Osteocyte (in vitro differentiated cells): ENCODE results near the gene WDR27. TPM values are rescaled to one million over a fixed set of nuclear protein-coding genes. Genes with fewer than 3 reads are reported as not detected.

Source experiments
- DNase-seq: peaks from one replicate; pipeline ENCODE4 v3.0.0; 2021; ENCODE audit warnings: mixed read lengths; ENCODE audit not compliant: unreplicated experiment; ENCODE audit errors: extremely low spot score
- H3K27ac Mint-ChIP-seq: one replicate; pipeline ENCODE4 v1.8.0; 2021; ENCODE audit warnings: mild to moderate bottlenecking, mixed read lengths; ENCODE audit not compliant: unreplicated experiment
- H3K27me3 Mint-ChIP-seq: one replicate; pipeline ENCODE4 v1.8.0; 2021; ENCODE audit warnings: mixed read lengths; ENCODE audit not compliant: unreplicated experiment
- H3K36me3 Mint-ChIP-seq: one replicate; pipeline ENCODE4 v1.8.0; 2021; ENCODE audit warnings: mixed read lengths; ENCODE audit not compliant: unreplicated experiment
- H3K4me1 Mint-ChIP-seq: one replicate; pipeline ENCODE4 v1.8.0; 2021; ENCODE audit warnings: mixed read lengths; ENCODE audit not compliant: unreplicated experiment
- H3K4me3 Mint-ChIP-seq: one replicate; pipeline ENCODE4 v1.8.0; 2021; ENCODE audit warnings: mild to moderate bottlenecking, moderate library complexity, mixed read lengths; ENCODE audit not compliant: unreplicated experiment
- H3K9me3 Mint-ChIP-seq: one replicate; pipeline ENCODE4 v1.8.0; 2021; ENCODE audit warnings: mixed read lengths; ENCODE audit not compliant: unreplicated experiment
- total RNA-seq: library from RNA; stranded (reverse); gene quantifications from 2 replicates; pipeline ENCODE4 v1.2.1, GENCODE V29; 2021
- TF ChIP-seq, protein P1 (sequence below): fragments of 200-600 bp; sonication (generic); IDR thresholded peaks from 2 replicates; pipeline ENCODE4 v1.5.0; 2021; ENCODE audit warnings: antibody characterized with exemption, mild to moderate bottlenecking, moderate library complexity

The WDR27 gene
- total RNA-seq, 1 donor from 2014 or later = 37.4 TPM

DNA sequence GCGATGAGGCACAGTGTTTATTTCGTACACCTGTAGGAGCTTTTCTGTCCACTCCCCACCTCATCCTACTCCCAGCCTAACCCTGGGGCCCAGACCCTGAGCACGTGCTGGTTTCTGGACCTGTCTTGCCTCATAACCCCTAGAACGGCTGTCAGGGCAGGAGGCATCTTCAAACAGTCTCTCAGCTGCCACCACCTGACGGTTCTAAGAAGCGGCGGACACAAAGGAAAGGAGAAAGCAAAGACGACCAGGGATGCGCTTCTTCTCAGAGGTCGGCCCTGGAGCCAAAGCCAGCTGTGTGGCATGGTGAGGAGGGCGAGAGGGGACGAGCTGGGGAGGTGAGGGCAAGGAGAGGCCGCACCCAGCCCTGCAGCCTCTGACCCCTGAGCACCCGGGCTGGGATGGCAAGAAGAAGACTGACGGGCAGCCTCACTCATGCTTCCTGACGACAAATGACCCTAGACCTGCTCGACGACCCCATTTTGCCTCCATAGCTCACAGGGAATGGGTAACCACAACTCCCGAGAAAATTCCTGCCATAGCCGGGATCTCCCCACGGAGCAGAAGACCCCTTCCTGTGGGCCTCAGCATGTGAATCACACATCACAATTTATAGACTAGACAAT, 62.1 kb downstream of the WDR27 start:
- no peak overlapping the region for H3K27ac Mint-ChIP-seq
- no peak overlapping the region for H3K4me3 Mint-ChIP-seq
- H3K36me3 Mint-ChIP-seq = peaks cover 4% of the 10 kb centered on the region
- H3K27me3 Mint-ChIP-seq = no peaks in the 10 kb centered on the region
- no peaks in the 10 kb centered on the region for H3K9me3 Mint-ChIP-seq
- TF ChIP-seq, protein P1, sequence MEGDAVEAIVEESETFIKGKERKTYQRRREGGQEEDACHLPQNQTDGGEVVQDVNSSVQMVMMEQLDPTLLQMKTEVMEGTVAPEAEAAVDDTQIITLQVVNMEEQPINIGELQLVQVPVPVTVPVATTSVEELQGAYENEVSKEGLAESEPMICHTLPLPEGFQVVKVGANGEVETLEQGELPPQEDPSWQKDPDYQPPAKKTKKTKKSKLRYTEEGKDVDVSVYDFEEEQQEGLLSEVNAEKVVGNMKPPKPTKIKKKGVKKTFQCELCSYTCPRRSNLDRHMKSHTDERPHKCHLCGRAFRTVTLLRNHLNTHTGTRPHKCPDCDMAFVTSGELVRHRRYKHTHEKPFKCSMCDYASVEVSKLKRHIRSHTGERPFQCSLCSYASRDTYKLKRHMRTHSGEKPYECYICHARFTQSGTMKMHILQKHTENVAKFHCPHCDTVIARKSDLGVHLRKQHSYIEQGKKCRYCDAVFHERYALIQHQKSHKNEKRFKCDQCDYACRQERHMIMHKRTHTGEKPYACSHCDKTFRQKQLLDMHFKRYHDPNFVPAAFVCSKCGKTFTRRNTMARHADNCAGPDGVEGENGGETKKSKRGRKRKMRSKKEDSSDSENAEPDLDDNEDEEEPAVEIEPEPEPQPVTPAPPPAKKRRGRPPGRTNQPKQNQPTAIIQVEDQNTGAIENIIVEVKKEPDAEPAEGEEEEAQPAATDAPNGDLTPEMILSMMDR = no peak
- H3K4me1 Mint-ChIP-seq = no peaks in the 10 kb centered on the region
- peak; percentile 78 for DNase-seq

DNA sequence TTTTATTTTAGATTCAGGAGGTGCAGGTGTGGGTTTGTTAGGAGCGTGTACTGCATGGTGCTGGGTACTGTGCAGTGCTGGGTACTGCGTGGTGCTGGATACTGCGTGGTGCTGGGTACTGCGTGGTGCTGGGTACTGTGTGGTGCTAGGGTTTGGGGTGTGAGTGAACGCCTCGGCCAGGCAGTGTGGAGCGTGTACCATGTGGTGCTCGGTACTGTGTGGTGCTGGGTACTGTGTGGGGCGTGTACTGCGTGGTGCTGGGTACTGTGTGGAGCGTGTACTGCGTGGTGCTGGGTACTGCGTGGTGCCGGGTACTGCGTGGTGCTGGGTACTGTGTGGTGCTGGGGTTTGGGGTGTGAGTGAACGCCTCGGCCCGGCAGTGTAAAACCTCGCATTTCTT, 62.9 kb downstream of the WDR27 start:
- H3K9me3 Mint-ChIP-seq = no peaks in the 10 kb centered on the region
- TF ChIP-seq, protein P1 = no peak
- no peaks in the 10 kb centered on the region for H3K4me1 Mint-ChIP-seq
- no peaks in the 10 kb centered on the region for H3K27me3 Mint-ChIP-seq
- H3K36me3 Mint-ChIP-seq = peaks cover 4% of the 10 kb centered on the region
- DNase-seq = peak; percentile 75
- H3K4me3 Mint-ChIP-seq = no peak overlapping the region
- no peak overlapping the region for H3K27ac Mint-ChIP-seq

DNA sequence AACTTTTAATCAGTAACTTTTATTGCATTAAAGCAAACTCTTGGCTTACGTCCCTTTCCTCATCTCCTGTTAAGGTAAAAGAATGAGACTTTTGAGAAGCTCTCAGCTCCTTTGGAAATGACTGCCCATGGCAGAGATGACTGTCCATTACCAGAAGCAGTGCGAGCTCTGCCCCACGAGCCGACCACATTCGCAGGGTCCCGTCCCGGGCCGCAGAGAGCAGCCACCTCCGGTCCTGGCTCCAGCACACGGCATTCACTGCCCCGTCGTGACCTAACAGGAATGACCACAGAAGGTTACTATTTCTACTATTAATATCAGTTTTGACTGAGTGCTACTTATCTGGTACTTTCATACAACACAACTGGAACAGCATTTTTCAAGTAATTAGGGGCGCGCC, 63.4 kb downstream of the WDR27 start:
- Mint-ChIP-seq H3K27me3 (no peaks in the 10 kb centered on the region), H3K4me3 (no peak overlapping the region), H3K36me3 (peaks cover 4% of the 10 kb centered on the region), H3K27ac (no peak overlapping the region), H3K4me1 (no peaks in the 10 kb centered on the region), H3K9me3 (no peaks in the 10 kb centered on the region)
- TF ChIP-seq, protein P1 = no peak
- DNase-seq = peak; percentile 73

DNA sequence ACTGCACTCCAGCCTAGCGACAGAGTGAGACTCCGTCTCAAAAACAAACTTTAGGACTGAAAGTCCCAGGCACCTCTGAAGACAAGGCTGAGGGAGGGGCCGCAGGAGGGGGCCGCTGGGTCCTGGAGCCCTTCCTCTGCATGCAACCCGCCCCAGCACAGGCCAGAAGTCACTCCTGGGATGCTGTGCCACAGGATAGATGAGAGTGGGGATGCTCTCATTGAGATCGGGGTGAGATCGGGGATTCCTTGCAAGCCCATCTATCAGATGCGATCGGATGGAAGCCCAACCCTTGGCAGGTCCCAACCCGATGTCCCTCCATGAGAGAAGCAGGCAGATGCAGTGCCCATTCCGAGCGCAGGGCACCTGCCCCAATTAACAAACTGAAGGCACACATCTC, 66.5 kb downstream of the WDR27 start:
- Mint-ChIP-seq H3K4me3 (no peak overlapping the region), H3K36me3 (peaks cover 14% of the 10 kb centered on the region), H3K27me3 (no peaks in the 10 kb centered on the region), H3K9me3 (no peaks in the 10 kb centered on the region), H3K4me1 (no peaks in the 10 kb centered on the region), H3K27ac (no peak overlapping the region)
- TF ChIP-seq, protein P1 = no peak
- DNase-seq = peak; percentile 42

DNA sequence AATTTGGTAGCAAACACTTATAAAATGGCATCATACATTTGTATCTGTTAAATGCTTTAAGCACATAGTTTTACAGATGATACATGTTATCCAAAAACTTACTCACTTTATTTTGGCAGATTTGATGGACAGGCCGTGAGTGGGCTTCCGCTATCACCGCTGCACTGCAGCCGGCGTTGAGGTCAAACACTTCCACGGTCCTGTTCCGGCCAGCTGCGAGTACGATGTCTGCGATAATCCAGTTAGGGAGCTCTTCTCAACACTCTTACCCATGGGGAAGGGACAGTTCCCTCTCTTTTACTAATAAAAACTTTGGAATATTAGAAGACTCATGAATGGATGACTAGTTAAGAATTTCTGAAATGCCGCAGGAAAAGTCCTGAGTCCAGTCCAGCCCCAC, 69.0 kb downstream of the WDR27 start:
- no peaks in the 10 kb centered on the region for H3K27me3 Mint-ChIP-seq
- peaks cover 9% of the 10 kb centered on the region for H3K36me3 Mint-ChIP-seq
- DNase-seq = peak; percentile 54
- TF ChIP-seq, protein P1 = no peak
- no peaks in the 10 kb centered on the region for H3K9me3 Mint-ChIP-seq
- no peak overlapping the region for H3K4me3 Mint-ChIP-seq
- no peak overlapping the region for H3K27ac Mint-ChIP-seq
- no peaks in the 10 kb centered on the region for H3K4me1 Mint-ChIP-seq
